Bronchial epithelial cell (primary cell): ENCODE data around the gene KY. TPM values are rescaled to one million over a fixed set of nuclear protein-coding genes. Genes with fewer than 3 reads are reported as not detected.
A peak's percentile ranks its signal among the peaks of the same experiment; 100 is the strongest.

Experiments used
- DNase-seq: peaks from one replicate; pipeline ENCODE4 v3.0.0-alpha.2; 2010; ENCODE audit warnings: low read depth
- FAIRE-seq: peaks from 2 replicates; lab custom pipeline; 2011; peaks lifted over from hg19 to GRCh38; lab: Jason Lieb, UNC
- H3K27me3 ChIP-seq: 2 replicates; pipeline ENCODE4 v1.5.1; 2011; ENCODE audit warnings: low read length; ENCODE audit not compliant: control insufficient read depth, insufficient read depth
- H3K36me3 ChIP-seq: 2 replicates; pipeline ENCODE4 v1.5.1; 2011; ENCODE audit warnings: low read length; ENCODE audit not compliant: control insufficient read depth, insufficient read depth
- H3K4me3 ChIP-seq: 2 replicates; pipeline ENCODE4 v1.5.1; 2011; ENCODE audit warnings: mild to moderate bottlenecking, low read depth, low read length, control low read depth
- CTCF ChIP-seq: IDR thresholded peaks from 2 replicates; pipeline ENCODE4 v1.5.1; 2011; ENCODE audit warnings: mild to moderate bottlenecking, moderate library complexity, low read length, control low read depth, inconsistent platforms; ENCODE audit not compliant: insufficient read depth, severe bottlenecking
- total RNA-seq: library from RNA; depleted of rRNA; stranded (reverse); fragments of >200 nt; gene quantifications from 2 replicates; pipeline ENCODE4 v1.2.1, GENCODE V29; 2014

KY gene
- total RNA-seq, 1 donor from 2014 or later = not detected

- Histone ChIP-seq H3K36me3 (no peaks in the 10 kb centered on the region), H3K27me3 (no peaks in the 10 kb centered on the region), H3K4me3 (no peak overlapping the region)
- FAIRE-seq (no peak), DNase-seq (no peak)
- no peak for TF ChIP-seq CTCF
Measured at GRCh38 chr3:134628884-134629283, 21.9 kb downstream of the KY start.

- DNase-seq (peak; percentile 80), FAIRE-seq (no peak)
- Histone ChIP-seq H3K4me3 (no peak overlapping the region), H3K36me3 (no peaks in the 10 kb centered on the region), H3K27me3 (no peaks in the 10 kb centered on the region)
- no peak for TF ChIP-seq CTCF
Measured at GRCh38 chr3:134627831-134628230, 23.0 kb downstream of the KY start.

- TF ChIP-seq CTCF = no peak
- FAIRE-seq (no peak), DNase-seq (no peak)
Measured at GRCh38 chr3:134625885-134626741, 24.7 kb downstream of the KY start.

GRCh38 chr3:134625462-134625861 lies 25.4 kb downstream of the KY start:
- FAIRE-seq = no peak
- no peaks in the 10 kb centered on the region for H3K27me3 ChIP-seq
- H3K36me3 ChIP-seq = no peaks in the 10 kb centered on the region
- DNase-seq = no peak
- TF ChIP-seq CTCF = no peak
- no peak overlapping the region for H3K4me3 ChIP-seq

More at GRCh38 chr3:134625885-134626741, 24.7 kb downstream of the KY start:
- Histone ChIP-seq H3K27me3 (no peaks in the 10 kb centered on the region), H3K36me3 (no peaks in the 10 kb centered on the region), H3K4me3 (no peak overlapping the region)

- DNase-seq (no peak), FAIRE-seq (no peak)
- no peak for TF ChIP-seq CTCF
- no peaks in the 10 kb centered on the region for H3K27me3 ChIP-seq
- no peaks in the 10 kb centered on the region for H3K36me3 ChIP-seq
- H3K4me3 ChIP-seq = no peak overlapping the region
Measured at GRCh38 chr3:134624537-134625287, 26.1 kb downstream of the KY start.
